ENCODE data around the gene SLAMF9. TPM values are rescaled to one million over a fixed set of nuclear protein-coding genes. Genes with fewer than 3 reads are reported as not detected.

The SLAMF9 gene
- total and polyA plus RNA-seq, 5 donors from 2014 or later, result not detected

DNA sequence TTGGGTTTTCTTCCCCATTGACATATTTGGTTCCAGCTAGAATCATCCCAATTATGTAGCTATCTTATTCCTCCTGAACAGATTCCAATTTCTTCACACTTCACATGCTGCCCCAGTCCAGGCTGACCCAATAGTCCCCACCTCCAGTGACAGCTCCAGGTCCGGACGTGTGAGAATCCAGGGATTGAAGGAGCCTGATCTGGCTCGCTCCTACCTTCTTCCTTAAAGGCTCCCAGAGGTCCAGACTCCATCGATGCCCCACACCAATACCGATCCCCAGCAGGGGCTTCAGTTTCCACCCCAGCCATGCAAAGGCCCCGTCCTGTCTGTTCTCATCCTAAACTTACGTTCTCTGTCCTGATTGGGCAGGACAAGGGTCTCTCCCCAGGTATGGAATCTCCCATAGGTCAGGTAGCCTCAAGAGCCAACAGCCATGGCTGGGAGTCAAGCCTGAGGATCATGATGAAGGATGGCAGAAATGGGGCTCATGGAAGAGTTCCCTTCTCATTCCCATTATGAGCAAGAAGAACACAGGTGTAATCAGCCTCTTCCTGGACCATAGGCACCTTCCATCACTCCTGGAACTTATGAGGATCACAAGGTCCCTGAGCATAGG lies 20.4 kb upstream of the SLAMF9 start:
- H3K27ac Mint-ChIP-seq, result no peak overlapping the region
- peaks cover 24% of the 10 kb centered on the region for H3K27me3 Mint-ChIP-seq
- DNase-seq (no peak), ATAC-seq (ENCODE audit: low read depth in 2 of 2) (no peak)
- Histone ChIP-seq H3K36me3 (ENCODE audit: control insufficient read depth, insufficient read depth, low read length) (no peaks in the 10 kb centered on the region), H3K27ac (ENCODE audit: insufficient read depth, low read length, poor library complexity, severe bottlenecking) (no peak overlapping the region), H3K4me1 (ENCODE audit: control insufficient read depth, insufficient read depth, low read length, poor library complexity, severe bottlenecking) (no peaks in the 10 kb centered on the region), H3K4me3 (ENCODE audit: low read depth, low read length) (no peak overlapping the region), H3K27me3 (ENCODE audit: control insufficient read depth, insufficient read depth, low read length) (peaks cover 19% of the 10 kb centered on the region), H3K9me3 (ENCODE audit: control insufficient read depth in 2 of 2, low read length in 2 of 2) (no peaks in the 10 kb centered on the region)
- H3K4me3 Mint-ChIP-seq, result no peak overlapping the region
- no peaks in the 10 kb centered on the region for H3K4me1 Mint-ChIP-seq
- no peaks in the 10 kb centered on the region for H3K9me3 Mint-ChIP-seq
- no peaks in the 10 kb centered on the region for H3K36me3 Mint-ChIP-seq

DNA sequence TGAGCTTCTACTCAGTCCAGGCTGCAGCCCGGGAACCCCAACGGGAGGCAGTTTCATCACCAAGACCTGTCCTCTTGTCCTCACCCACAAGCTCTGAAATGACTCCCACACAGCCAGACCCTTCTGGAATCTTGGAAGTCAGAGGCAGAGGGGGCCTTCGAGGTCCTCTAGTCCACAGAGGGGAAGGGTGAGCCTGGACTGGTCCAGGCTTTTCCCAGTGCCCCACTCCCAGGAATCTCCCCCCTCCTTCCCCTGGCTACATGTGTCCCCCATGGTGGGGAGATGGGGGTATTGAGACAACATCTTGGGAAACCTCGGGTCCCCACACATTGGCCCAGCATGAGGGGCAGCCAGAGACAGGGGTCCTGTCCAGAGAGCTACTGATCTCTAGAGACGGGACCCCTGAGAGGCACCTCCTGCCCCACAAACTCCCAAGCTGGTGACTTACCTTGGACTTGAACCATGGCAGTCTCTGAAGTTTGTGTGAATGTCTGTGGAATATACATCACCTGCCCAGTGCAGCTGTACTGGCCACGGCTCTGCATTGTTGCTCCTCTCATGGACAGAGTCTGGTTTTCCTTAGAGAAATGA lies 19.4 kb upstream of the SLAMF9 start:
- Mint-ChIP-seq H3K27me3 (peaks cover 18% of the 10 kb centered on the region), H3K9me3 (no peaks in the 10 kb centered on the region), H3K36me3 (no peaks in the 10 kb centered on the region), H3K27ac (no peak overlapping the region), H3K4me1 (no peaks in the 10 kb centered on the region), H3K4me3 (no peak overlapping the region)
- H3K9me3 ChIP-seq (ENCODE audit: control insufficient read depth in 2 of 2, low read length in 2 of 2), result no peaks in the 10 kb centered on the region
- DNase-seq (no peak), ATAC-seq (ENCODE audit: low read depth in 2 of 2) (no peak)
- H3K4me1 ChIP-seq (ENCODE audit: control insufficient read depth, insufficient read depth, low read length, poor library complexity, severe bottlenecking), result no peaks in the 10 kb centered on the region
- H3K36me3 ChIP-seq (ENCODE audit: control insufficient read depth, insufficient read depth, low read length), result no peaks in the 10 kb centered on the region
- H3K27ac ChIP-seq (ENCODE audit: insufficient read depth, low read length, poor library complexity, severe bottlenecking), result no peak overlapping the region
- H3K27me3 ChIP-seq (ENCODE audit: control insufficient read depth, insufficient read depth, low read length), result peaks cover 21% of the 10 kb centered on the region
- no peak overlapping the region for H3K4me3 ChIP-seq (ENCODE audit: low read depth, low read length)

DNA sequence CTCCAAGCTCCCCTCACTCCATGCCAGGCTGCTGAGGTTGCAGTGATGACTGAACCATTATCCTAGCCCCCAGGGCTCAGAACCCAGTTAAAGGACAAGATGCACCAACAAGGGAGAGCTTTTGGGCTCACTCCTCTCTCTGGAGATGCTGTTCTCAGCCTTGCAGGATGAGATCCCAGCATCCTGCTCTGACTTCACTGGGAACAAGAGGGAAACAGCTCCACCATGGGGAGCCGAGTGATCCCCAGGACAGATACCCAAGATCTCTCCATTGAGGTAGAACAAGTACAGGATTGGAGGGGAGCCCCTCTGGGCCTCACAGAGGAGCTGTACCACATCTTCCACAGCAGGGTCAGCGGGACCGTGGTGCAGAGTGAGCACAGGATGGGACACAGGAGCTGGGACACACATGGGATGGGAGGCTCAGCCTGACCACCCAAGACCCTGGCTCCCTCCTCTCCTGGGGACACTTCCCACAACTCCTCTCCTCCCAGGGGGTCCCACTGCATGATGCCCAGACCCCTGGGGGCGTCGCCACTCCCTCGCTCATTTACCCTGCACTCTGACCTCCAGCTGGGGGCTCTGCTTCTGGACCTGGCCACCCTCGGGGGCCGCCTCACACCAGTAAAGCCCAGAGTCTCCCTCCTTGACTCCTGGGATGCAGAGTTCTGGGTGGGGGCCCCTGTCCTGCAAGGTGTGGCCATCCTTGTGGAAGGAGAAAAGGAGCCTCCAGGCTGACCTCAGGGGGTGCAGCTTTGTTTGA lies 18.6 kb upstream of the SLAMF9 start:
- no peak for ATAC-seq (ENCODE audit: low read depth in 2 of 2)
- no peaks in the 10 kb centered on the region for H3K9me3 Mint-ChIP-seq
- H3K27me3 ChIP-seq (ENCODE audit: control insufficient read depth, insufficient read depth, low read length), result peaks cover 25% of the 10 kb centered on the region

DNA sequence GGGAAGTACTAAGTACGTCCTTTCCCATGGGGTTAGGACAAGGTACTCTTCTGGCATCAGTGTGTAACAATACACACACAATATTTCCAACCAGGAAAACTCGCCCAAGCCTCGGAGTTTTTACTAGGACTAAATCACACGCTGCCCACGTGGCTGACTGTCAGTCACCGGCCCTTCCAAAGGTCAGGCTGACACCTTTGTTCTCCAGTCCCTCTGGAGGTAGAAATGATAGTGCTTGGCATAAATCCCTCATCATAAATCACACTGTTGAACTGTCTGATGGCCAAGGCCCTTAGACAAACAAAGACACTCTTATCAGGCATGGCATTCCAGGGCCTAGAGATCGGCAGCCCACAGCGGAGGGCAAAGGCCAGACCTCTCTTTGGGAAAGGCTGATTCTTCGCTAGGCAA lies 16.9 kb upstream of the SLAMF9 start:
- ATAC-seq (ENCODE audit: low read depth in 2 of 2), result no peak
- H3K4me3 Mint-ChIP-seq, result no peak overlapping the region
- no peaks in the 10 kb centered on the region for H3K4me1 ChIP-seq (ENCODE audit: control insufficient read depth, insufficient read depth, low read length, poor library complexity, severe bottlenecking)
- H3K9me3 Mint-ChIP-seq, result no peaks in the 10 kb centered on the region
- H3K4me3 ChIP-seq (ENCODE audit: low read depth, low read length), result no peak overlapping the region
- H3K27ac Mint-ChIP-seq, result no peak overlapping the region
- H3K27me3 Mint-ChIP-seq, result peaks cover 21% of the 10 kb centered on the region
- no peak overlapping the region for H3K27ac ChIP-seq (ENCODE audit: insufficient read depth, low read length, poor library complexity, severe bottlenecking)
- no peaks in the 10 kb centered on the region for H3K4me1 Mint-ChIP-seq
- H3K9me3 ChIP-seq (ENCODE audit: control insufficient read depth in 2 of 2, low read length in 2 of 2), result no peaks in the 10 kb centered on the region
- no peaks in the 10 kb centered on the region for H3K36me3 ChIP-seq (ENCODE audit: control insufficient read depth, insufficient read depth, low read length)
- H3K27me3 ChIP-seq (ENCODE audit: control insufficient read depth, insufficient read depth, low read length), result peaks cover 22% of the 10 kb centered on the region
- DNase-seq, result no peak
- H3K36me3 Mint-ChIP-seq, result no peaks in the 10 kb centered on the region

More for the DNA sequence above, 18.6 kb upstream of the SLAMF9 start:
- H3K36me3 Mint-ChIP-seq, result no peaks in the 10 kb centered on the region
- no peaks in the 10 kb centered on the region for H3K9me3 ChIP-seq (ENCODE audit: control insufficient read depth in 2 of 2, low read length in 2 of 2)
- no peak for DNase-seq
- no peak overlapping the region for H3K4me3 ChIP-seq (ENCODE audit: low read depth, low read length)
- H3K36me3 ChIP-seq (ENCODE audit: control insufficient read depth, insufficient read depth, low read length), result no peaks in the 10 kb centered on the region
- no peak overlapping the region for H3K4me3 Mint-ChIP-seq
- H3K27me3 Mint-ChIP-seq, result peaks cover 17% of the 10 kb centered on the region
- H3K4me1 Mint-ChIP-seq, result no peaks in the 10 kb centered on the region
- no peaks in the 10 kb centered on the region for H3K4me1 ChIP-seq (ENCODE audit: control insufficient read depth, insufficient read depth, low read length, poor library complexity, severe bottlenecking)
- no peak overlapping the region for H3K27ac ChIP-seq (ENCODE audit: insufficient read depth, low read length, poor library complexity, severe bottlenecking)
- H3K27ac Mint-ChIP-seq, result no peak overlapping the region

DNA sequence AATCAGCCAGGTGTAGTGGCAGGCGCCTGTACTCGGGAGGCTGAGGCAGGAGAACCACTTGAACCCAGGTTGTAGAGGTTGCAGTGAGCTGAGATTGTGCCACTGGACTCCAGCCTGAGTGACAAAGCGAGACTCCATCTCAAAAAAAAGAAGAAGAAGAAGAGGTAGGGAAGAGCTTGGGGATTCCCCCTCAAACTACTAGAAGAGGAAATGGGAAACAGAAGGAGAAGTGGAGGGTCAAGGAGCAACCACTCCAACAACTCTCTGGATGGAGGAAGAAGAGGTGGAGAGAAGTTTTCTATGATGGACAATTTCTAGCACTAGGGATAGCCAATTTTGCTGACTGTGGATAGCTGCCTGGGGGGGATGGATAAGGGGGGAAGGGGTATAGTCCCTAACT lies 14.9 kb upstream of the SLAMF9 start:
- H3K27me3 Mint-ChIP-seq, result peaks cover 31% of the 10 kb centered on the region

DNA sequence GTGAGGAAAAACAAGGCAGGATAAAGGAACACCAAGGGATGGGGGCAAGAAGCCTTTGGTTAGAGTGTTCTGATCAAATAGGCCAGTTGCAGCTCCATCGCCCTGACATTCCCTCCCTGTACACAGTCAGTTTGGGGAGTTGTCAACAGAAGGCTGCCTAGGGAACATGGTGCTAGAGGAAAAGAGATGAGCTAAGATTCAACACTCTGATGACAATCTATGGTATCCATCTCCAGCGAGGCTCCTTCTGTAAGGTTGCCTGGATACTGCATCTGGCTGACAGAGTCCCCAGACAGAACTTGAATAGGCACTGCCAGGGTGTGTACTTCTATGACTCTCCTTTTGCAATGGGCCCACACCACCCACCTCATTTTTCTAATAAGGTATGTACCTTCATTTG lies 11.2 kb upstream of the SLAMF9 start:
- Histone ChIP-seq H3K4me1 (ENCODE audit: control insufficient read depth, insufficient read depth, low read length, poor library complexity, severe bottlenecking) (no peaks in the 10 kb centered on the region), H3K4me3 (ENCODE audit: low read depth, low read length) (no peak overlapping the region), H3K27ac (ENCODE audit: insufficient read depth, low read length, poor library complexity, severe bottlenecking) (no peak overlapping the region), H3K9me3 (ENCODE audit: control insufficient read depth in 2 of 2, low read length in 2 of 2) (no peaks in the 10 kb centered on the region), H3K36me3 (ENCODE audit: control insufficient read depth, insufficient read depth, low read length) (no peaks in the 10 kb centered on the region), H3K27me3 (ENCODE audit: control insufficient read depth, insufficient read depth, low read length) (peaks cover 12% of the 10 kb centered on the region)
- Mint-ChIP-seq H3K27me3 (peaks cover 36% of the 10 kb centered on the region), H3K9me3 (peaks cover 0 to 2% (median 0%) of the 10 kb centered on the region in 7 donors), H3K36me3 (no peaks in the 10 kb centered on the region), H3K4me3 (no peak overlapping the region), H3K4me1 (no peaks in the 10 kb centered on the region), H3K27ac (no peak overlapping the region)
- no peak for ATAC-seq (ENCODE audit: low read depth in 2 of 2)
- DNase-seq, result no peak

More for the DNA sequence above, 14.9 kb upstream of the SLAMF9 start:
- ATAC-seq (ENCODE audit: low read depth in 2 of 2), result no peak
- DNase-seq, result no peak
- no peak overlapping the region for H3K4me3 ChIP-seq (ENCODE audit: low read depth, low read length)
- Mint-ChIP-seq H3K36me3 (no peaks in the 10 kb centered on the region), H3K27ac (no peak overlapping the region), H3K4me3 (no peak overlapping the region), H3K9me3 (no peaks in the 10 kb centered on the region), H3K4me1 (no peaks in the 10 kb centered on the region)
- H3K4me1 ChIP-seq (ENCODE audit: control insufficient read depth, insufficient read depth, low read length, poor library complexity, severe bottlenecking), result no peaks in the 10 kb centered on the region
- H3K27ac ChIP-seq (ENCODE audit: insufficient read depth, low read length, poor library complexity, severe bottlenecking), result no peak overlapping the region
- H3K27me3 ChIP-seq (ENCODE audit: control insufficient read depth, insufficient read depth, low read length), result peaks cover 15% of the 10 kb centered on the region
- H3K9me3 ChIP-seq (ENCODE audit: control insufficient read depth in 2 of 2, low read length in 2 of 2), result no peaks in the 10 kb centered on the region
- no peaks in the 10 kb centered on the region for H3K36me3 ChIP-seq (ENCODE audit: control insufficient read depth, insufficient read depth, low read length)

DNA sequence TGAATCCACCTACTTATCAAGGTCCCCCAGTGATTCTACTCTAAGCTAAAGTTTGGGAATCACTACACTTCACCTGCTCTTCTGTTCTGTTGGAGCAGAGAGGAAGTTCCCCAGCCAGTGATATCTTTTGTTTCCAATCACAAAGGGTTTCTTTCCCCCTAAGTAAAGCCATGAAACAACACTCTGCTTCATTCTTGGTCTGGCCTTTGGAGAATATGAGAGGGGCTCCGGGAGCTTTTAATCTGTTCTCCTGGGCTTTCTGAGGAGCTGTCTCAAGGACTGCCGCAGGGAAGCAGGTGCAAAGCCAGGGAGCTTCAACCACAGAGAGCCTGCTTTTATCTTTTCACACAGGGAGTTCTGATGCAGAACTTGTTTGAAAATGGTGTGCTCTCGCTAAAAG lies 10.1 kb upstream of the SLAMF9 start:
- no peak overlapping the region for H3K4me3 ChIP-seq (ENCODE audit: low read depth, low read length)
- peaks cover 9% of the 10 kb centered on the region for H3K27me3 ChIP-seq (ENCODE audit: control insufficient read depth, insufficient read depth, low read length)
- H3K4me1 ChIP-seq (ENCODE audit: control insufficient read depth, insufficient read depth, low read length, poor library complexity, severe bottlenecking), result no peaks in the 10 kb centered on the region
- Mint-ChIP-seq H3K36me3 (no peaks in the 10 kb centered on the region), H3K4me1 (no peaks in the 10 kb centered on the region), H3K27ac (no peak overlapping the region), H3K4me3 (no peak overlapping the region), H3K9me3 (peaks cover 0 to 2% (median 0%) of the 10 kb centered on the region in 7 donors), H3K27me3 (peaks cover 36% of the 10 kb centered on the region)
- H3K27ac ChIP-seq (ENCODE audit: insufficient read depth, low read length, poor library complexity, severe bottlenecking), result no peak overlapping the region
- DNase-seq, result no peak
- no peak for ATAC-seq (ENCODE audit: low read depth in 2 of 2)
- H3K36me3 ChIP-seq (ENCODE audit: control insufficient read depth, insufficient read depth, low read length), result no peaks in the 10 kb centered on the region
- no peaks in the 10 kb centered on the region for H3K9me3 ChIP-seq (ENCODE audit: control insufficient read depth in 2 of 2, low read length in 2 of 2)
